HG03066 (cell line): Measurements from ENCODE around the gene HACL1.
"Not testable (repeated sequence)": the region's sequence is repeated elsewhere in the genome, so short reads cannot be mapped to it uniquely, and the experiment has no call there.

Experiments used
- ATAC-seq: cut with Tn5 transposase; IDR thresholded peaks from one replicate; pipeline ENCODE4 v1.9.1; 2021; ENCODE audit warnings: low read depth; ENCODE audit not compliant: unreplicated experiment

HACL1 gene

DNA sequence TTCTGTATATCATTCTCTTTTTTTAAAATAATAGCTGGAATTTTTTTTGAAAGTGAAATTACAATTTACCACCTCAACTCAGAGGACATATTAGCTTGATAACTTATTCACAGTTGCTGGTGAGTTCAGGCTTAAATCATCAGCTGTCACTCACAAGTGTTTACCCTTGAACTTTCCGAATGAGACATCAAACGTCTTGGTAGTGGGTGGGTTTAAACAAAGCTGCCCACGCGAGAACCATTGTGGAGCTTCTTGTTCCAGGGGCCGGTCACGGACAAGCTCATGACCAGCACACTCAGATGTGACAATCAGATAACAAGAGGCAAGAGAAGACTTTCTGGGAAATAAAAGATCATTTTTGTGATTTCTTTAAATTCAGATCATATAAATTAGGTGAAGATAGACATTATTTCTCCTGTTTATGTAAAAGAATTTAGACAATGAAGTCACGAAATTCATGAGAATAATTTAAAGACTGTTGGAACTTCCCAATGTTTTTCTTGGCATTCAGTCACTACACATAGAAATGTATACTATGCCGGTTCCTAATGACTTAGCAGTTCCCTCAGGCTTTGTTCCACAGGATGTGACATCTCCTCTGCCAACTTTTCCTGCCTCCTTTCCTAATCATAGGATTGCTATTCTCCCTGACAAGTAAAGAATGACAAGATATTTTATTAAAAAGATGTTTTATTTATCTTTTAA, 29.4 kb upstream of the HACL1 start:
- ATAC-seq: no peak

DNA sequence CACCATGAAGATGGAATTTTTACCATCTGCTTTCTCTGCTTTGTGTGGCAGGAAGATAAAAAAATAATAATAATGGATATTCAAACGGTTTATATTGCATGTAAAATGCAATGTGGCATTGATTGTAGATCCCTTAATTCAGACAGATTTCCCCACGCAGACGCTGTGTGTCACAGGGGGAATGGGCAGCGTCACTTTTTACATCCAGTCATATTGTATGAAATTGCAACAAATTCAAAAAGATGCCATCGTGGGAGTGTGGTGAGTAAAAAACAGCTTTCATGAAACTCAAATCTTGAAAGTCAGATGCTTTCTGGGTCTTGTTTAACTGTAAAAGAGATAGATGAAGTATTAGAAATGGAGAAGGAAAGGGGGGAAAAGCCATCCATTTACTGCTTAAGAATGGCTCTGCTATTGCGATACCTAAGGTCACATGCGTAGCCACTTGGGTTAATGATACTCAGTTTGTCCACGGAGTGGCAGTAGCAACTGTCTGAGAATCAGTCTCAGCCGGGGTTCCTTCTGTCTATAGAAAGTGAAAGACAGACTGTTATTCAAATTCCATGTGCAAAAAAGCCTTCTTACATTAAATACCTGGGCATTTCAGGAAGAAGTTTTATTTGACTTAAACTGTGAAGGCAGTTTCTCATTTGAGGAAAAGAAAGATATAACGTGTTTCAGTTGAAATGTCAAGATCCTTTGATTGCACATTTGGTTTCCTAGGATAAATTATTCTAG, 28.7 kb upstream of the HACL1 start:
- peak; percentile 99 for ATAC-seq

GRCh38 chr3:15628967-15629366, 27.6 kb upstream of the HACL1 start:
- no peak for ATAC-seq

DNA sequence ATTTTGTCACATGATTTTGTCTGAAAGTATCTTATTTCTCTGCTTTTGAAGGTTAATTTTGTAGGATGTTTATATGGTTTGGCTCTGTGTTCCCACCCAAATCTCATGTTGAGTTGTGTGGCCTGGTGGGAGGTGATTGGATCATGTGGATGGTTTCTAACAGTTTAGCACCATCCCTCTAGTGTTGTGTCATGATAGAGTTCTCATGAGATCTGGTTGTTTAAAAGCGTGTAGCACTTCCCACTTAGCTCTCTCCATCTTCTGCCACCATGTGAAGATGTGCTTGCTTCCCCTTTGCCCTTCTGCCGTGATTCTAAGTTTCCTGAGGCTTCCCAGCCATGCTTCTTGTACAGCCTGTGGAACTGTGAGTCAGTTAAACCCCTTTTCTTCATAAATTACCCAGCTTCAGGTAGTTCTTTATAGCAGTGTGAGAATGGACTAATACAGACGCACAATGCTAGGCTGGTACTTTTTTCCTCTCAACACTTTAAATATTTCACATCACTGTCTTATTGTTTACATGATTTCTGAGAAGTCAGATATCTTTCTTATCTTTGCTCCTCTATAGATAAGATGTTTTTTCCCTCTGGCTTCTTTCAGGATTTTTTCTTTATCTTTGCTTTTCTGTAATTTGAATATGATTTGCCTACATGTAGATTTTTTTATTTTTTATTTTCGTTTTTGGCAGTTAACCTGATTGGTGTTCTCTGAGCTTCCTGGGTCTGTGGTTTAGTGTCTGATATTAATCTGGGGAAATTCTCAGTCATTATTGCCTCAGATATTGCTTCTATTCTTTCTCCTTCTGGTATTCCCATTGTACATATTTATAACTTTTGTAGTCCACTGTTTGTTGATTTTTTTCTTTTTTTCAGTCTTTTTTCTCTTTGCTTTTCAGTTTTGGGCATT, 22.4 kb upstream of the HACL1 start:
- no peak for ATAC-seq

DNA sequence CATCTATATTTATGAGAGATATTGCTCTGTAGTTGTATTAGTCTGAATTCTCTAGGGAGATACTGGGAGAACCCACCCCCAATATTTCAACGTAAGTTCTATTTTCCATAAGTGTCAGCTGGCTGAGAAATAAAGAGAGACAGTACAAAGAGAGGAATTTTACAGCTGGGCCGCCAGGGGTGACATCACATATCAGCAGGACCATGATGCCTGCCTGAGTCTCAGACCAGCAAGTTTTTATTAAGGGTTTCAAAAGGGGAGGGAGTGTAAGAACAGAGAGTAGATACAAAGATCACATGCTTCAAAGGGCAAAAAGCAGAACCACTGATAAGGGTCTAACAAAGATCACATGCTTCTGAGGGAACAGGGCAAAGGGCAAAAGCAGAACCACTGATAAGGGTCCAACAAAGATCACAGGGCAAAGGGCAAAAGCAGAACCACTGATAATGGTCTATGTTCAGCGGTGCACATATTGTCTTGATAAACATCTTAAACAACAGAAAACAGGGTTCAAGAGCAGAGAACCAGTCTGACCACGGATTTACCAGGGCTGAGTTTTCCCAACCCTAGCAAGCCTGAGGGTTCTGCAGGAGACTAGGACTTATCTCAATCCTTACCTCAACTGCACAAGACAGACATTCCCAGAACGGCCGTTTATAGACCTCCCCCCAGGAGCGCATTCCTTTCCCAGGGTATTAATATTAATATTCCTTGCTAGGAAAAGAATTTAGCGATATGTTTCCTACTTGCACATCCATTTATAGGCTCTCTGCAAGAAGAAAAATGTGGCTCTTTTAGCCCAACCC, 18.5 kb upstream of the HACL1 start:
- not testable (repeated sequence) for ATAC-seq

DNA sequence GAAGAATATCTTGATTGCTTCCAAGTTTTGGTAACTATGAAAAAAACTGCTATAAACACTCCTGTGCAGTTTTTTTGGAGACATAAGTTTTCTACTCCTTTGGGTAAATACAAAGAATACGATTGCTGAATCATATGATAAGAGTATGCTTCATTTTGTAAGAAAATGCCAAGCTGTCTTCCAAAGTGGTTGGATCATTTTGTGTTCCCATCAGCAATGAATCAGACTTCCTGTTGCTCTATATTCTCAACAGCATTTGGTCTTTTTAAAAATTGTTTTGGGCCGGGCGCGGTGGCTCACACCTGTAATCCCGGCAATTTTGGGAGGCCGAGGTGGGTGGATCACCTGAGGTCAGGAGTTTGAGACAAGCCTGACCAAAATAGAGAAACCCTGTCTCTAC, 14.7 kb upstream of the HACL1 start:
- no peak for ATAC-seq

- no peak for ATAC-seq
Observed at GRCh38 chr3:15614958-15615357, 13.6 kb upstream of the HACL1 start.

DNA sequence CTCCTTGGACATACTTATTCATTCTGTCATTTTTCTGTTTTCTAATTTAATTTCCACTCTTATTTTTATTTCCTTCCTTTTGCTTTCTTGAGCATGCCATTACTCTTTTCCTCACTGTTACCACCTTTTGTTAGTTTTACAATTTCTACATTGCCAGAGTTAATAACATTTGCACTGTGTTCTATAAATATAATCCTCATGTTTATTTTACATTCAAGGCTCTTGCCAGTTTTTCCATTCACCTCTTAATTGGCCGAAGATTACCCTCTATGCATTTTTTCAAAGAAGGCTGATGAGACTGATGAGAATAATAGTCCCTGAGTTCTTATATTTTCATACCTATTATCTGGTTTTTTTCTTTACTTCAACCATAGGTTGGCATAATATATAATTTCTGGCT, 10.6 kb upstream of the HACL1 start:
- no peak for ATAC-seq

GRCh38 chr3:15611018-15611417, 9.6 kb upstream of the HACL1 start:
- no peak for ATAC-seq

GRCh38 chr3:15610082-15610759, 8.9 kb upstream of the HACL1 start:
- ATAC-seq: no peak

- ATAC-seq: no peak
Observed at GRCh38 chr3:15606434-15606891, 5.1 kb upstream of the HACL1 start.

DNA sequence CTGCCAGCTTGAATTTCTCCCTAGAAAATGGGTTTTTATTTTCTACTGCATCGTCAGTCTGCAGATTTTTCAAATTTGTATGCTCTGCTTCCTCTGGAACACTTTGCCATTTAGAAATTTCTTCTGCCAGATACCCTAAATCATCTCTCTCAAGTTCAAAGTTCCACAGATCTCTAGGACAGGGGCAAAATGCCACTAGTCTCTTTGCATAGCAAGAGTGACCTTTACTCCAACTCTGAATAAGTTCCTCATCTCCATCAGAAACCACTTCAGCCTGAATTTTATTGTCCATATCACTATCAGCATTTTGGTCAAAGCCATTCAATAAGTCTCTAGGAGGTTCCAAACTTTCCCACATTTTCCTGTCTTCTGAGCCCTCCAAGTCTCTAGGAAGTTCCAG, 3.2 kb upstream of the HACL1 start:
- not testable (repeated sequence) for ATAC-seq

- ATAC-seq: not testable (repeated sequence)
Observed at GRCh38 chr3:15602816-15603215, 1.4 kb upstream of the HACL1 start.

GRCh38 chr3:15602146-15602536, 772 bp upstream of the HACL1 start:
- peak; percentile 9 for ATAC-seq

- peak; percentile 3 for ATAC-seq
Observed at GRCh38 chr3:15601046-15601398, 347 bp downstream of the HACL1 start.

GRCh38 chr3:15595955-15596354, 5.4 kb downstream of the HACL1 start:
- no peak for ATAC-seq

GRCh38 chr3:15592968-15593367, 8.4 kb downstream of the HACL1 start:
- no peak for ATAC-seq

DNA sequence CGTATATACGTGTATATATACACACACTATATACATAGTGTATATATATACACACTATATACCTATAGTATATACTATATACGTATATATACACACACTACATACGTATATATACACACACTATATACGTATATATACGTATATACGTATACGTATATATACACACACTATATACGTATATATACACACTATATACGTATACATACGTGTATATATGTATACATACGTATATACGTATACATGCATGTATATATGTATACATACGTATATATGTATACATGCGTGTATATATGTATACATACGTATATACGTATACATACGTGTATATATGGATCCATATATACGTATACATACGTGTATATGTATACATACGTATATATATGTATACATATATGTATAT, 9.4 kb downstream of the HACL1 start:
- no peak for ATAC-seq

GRCh38 chr3:15591242-15591641, 10.1 kb downstream of the HACL1 start:
- ATAC-seq: no peak
